HUDEP-2 (cell line): ENCODE data around the gene RNF103.

Experiments used
- DNase-seq, 76 experiments: peaks; one replicate each; lab custom pipeline; 2025; ENCODE audit not compliant: unreplicated experiment in 76 of 76; lab: John Stamatoyannopoulos, UW

Gene RNF103

DNA sequence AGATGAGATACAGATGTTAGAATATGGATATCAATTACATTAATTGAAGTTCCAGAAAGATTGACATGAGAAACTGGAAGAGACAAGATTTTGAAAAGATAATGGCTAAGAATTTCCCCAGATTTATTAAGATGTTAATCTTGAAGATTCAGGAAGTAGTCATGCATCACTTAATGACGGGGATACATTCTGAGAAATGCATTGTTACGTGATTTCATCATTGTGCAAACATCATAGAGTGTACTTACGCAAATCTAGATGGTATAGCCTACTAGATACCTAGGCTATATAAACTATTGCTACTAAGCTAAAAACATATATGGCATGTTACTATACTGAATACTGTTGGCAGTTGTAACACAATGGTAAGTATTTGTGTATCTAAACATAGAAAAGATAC lies 53.6 kb downstream of the RNF103 start:
- no peak for DNase-seq

DNA sequence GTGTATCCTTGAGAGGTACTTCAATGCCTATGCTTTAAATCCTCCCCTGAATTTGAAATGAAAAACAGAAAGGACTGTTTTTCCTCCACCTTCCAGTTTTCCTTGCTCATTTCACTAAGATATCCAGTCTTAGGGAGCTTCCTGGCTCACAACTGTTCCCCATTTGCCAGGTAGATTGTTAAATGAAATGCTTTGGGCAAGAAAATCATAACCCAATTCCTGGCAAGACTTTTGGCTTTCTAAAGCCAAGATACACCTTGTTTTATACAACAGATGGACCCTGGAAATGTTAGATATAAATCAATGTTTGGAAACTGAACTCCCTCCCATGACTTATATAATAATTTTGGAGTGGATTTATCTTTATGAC lies 56.9 kb downstream of the RNF103 start:
- DNase-seq: no peak

DNA sequence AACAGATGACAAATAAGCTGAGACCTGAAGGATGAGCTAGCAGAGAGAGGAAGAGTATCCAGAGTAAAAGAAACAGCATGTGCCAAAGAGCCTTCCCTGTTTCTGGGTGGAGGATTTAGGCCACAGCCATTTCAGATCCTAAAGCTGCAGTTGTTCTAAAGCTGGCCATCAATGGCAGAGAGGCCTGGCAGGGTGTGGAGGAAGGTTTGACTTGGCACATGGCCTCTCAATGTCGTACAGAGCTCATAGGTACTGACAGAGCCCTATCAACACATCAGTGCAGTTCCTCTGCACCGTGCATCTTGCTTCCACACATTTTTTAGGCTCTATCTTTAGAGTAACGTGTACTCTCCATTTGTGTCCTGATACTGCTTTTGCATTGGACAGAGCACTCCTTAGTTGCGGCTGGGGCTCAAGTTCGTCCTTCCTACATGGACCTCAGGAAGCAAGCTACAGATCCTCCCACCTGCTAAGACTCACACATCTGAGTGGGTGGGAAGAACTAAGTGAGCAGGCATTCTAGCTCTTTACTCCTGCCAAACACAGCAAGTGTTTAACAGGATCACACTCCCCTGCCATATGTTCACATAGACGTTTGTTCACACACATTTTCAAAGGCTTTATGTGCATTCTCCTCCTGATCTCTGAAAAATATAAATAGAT lies 57.4 kb downstream of the RNF103 start:
- no peak for DNase-seq

DNA sequence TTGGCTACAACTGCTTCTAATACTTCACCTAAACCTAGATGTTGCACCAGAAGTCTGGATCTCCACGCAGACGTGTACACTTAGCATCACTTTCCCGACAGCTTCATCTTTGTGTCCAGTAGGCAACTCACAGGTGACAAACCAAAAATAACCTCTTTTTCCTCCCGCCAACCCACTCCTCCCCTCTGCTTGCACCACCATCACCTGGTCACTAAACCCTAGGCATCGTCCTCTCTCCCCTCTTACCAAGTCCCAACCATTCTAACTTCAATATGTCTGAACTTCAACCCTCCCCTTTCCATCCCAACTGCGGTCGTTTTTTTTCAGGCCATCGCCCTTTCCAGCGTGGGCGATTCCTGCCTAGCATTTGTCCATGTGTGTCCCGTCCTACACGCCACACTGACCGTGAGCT lies 60.0 kb downstream of the RNF103 start:
- peak in 2 of 76 experiments; percentile 15 to 17 for DNase-seq

DNA sequence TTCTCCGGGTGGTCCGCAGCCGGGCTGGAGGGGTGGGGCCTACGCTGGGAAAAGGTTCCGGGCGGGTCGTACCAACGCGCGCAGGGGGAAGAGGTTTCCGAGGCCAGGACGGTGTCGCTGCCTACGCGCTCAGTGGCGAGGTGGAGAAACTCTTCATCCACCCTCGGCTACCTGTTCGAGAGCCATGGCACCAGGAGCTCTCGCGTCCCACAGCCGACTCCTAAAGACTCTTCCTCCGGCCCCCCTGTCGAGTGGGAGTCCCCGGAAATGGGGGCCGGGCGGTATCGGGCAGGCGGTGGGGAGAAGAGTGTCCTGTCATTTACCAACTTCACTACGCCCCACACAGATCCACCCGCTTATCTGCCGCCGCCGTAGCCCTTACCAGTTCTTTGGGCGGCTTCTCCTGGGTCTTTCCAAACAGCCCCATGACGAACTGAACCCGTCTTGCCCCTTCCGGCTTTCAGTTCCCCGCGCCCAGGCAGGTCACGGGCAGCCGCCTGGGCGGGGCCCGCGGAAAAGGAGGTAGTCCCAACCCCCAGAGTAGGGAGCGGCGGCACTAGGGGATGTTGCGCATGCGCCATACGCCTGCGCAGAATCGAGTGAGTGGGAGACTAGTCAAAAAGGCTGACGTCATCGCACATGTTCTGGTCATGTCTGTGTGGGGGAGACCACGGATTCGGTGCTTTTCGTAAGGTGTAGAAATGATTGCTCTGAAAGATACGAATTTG lies 60.6 kb downstream of the RNF103 start, which contains the start of gene CHMP3:
Gene CHMP3, minus strand, starts transcription at position 522 of the 728 bp plus-strand sequence. Its CDS starts 95 bp downstream, at position 427.
- peak; percentile 53 to 97 (median 93) for DNase-seq

DNA sequence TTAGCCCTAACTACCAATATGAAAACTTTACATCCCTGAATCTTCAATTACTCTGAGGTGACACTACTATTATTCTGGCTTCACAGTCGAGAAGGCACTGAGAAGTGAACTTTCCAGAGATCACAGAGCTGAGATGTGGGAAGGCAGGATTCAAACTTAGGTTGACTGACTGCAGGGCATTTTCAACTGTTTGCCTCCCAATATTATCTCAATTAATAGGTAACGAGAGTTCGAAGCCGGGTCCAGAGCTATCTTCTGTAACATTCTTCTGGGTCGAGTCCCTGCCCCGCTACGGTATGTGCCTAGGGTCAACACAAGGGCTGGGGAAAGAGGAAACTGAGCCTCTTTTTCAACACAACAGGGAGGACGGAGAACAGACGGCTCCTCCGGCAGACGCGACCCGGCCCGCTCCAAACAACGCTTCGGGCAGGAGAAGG lies 61.2 kb downstream of the RNF103 start:
- peak in 3 of 76 experiments; percentile 25 to 44 (median 41) for DNase-seq

DNA sequence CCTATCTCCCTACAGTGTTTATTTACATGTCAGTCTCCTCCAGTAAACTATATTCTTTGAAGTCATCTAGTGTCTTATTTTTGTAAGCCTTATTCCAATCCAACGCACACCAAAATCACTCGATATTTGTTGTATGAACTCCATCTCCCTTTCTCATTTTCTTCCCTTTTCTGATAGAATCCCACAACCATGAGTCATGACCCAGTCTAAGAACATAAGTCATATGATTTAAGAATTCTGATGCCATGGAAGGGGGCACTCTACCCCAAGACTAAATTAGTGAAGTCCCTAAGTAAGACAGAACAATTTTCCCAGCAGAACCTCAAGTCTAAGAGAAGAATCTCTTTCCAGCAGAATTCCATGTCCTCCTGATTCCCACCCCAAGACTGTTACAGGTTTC lies 65.8 kb downstream of the RNF103 start:
- DNase-seq: no peak

DNA sequence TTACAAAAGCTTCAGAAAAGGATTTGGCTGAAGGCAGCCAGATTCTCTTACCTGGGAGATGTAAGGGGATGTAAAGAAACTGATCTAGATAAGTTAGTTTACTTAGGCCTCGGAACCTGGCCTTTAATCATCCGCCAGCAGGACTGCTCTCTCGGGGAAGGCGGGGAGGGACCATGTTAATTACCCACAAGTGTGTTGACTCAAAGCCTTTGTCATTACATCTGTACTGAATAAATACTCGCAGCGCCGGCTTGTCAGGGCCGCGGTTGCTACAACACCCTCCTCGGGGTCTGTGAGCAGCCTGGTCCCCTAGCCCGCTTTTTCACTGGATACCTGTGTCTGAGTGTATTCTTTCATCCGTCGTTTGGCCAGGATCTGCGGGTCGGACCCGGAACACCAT lies 67.2 kb downstream of the RNF103 start:
- no peak for DNase-seq
